Gastrocnemius medialis (tissue), 4 donors: ENCODE results near the gene CFAP46. TPM values are rescaled to one million over a fixed set of nuclear protein-coding genes. Genes with fewer than 3 reads are reported as not detected.

Experiments
- ATAC-seq, 2 donors: fragments of 150-250 bp; one replicate each; pipeline ENCODE4 v1.9.1; 2016
- DNase-seq, 2 donors: peaks; one replicate each; pipeline ENCODE4 v3.0.0-alpha.2; 2019
- H3K27ac ChIP-seq, 4 donors: fragments of 200-600 bp; sonication (generic); 1 replicate in 1 of 4; 2 replicates in 3 of 4; pipeline ENCODE4 v1.5.1; 2016 to 2018; ENCODE audit warnings: mild to moderate bottlenecking in 2 of 4, moderate library complexity in 1 of 4
- H3K27me3 ChIP-seq, 3 donors: fragments of 200-600 bp; sonication (generic) in 2 of 3; 1 replicate in 1 of 3; 2 replicates in 2 of 3; pipeline versions ENCODE4 v1.5.1 to v1.6.0; 2016 to 2019; ENCODE audit warnings: mild to moderate bottlenecking in 1 of 3, moderate library complexity in 1 of 3
- H3K36me3 ChIP-seq, 2 donors: fragments of 200-600 bp; sonication (generic) in 1 of 2; one replicate each; pipeline ENCODE4 v1.5.1; 2017 to 2018
- H3K4me1 ChIP-seq, 2 donors: fragments of 200-600 bp; sonication (generic) in 1 of 2; one replicate each; pipeline ENCODE4 v1.5.1; 2016 to 2017; ENCODE audit warnings: mild to moderate bottlenecking in 2 of 2
- H3K4me3 ChIP-seq, 4 donors: fragments of 200-600 bp; sonication (generic) in 3 of 4; 1 replicate in 1 of 4; 2 replicates in 3 of 4; pipeline ENCODE4 v1.5.1; 2016 to 2019; ENCODE audit warnings: mild to moderate bottlenecking in 2 of 4
- H3K9me3 ChIP-seq, 3 donors: fragments of 200-600 bp; sonication (generic) in 2 of 3; 1 replicate in 1 of 3; 2 replicates in 2 of 3; pipeline ENCODE4 v1.5.1; 2016 to 2019
- POLR2A ChIP-seq, 2 donors: fragments of 450-650 bp; IDR thresholded peaks; one replicate each; pipeline ENCODE4 v1.6.1; 2017; ENCODE audit warnings: antibody characterized with exemption in 2 of 2, mild to moderate bottlenecking in 2 of 2, moderate library complexity in 2 of 2
- in situ Hi-C, 4 donors: fragments of 200-750 bp; cut with MboI; loops; one replicate each; pipeline versions ENCODE4 v1.15.0 to v1.8.0; 2017; ENCODE audit warnings: low sequenced_read_pairs in 4 of 4
- intact Hi-C: fragments of 100-400 bp; cut with DNase I; formaldehyde crosslinking; loops from one replicate; pipeline ENCODE4 v1.15.1; 2023; ENCODE audit warnings: low total_unique reads
- total RNA-seq, 4 donors: library from RNA; depleted of rRNA; stranded (reverse); fragments of >200 nt; gene quantifications; one replicate each; pipeline versions ENCODE4 v1.1.0 to v1.2.3, GENCODE V29; 2016
- TF ChIP-seq, protein P1 (sequence below), 5 experiments: fragments of 450-650 bp in 3 of 5; fragments of 200-600 bp in 2 of 5; sonication (generic) in 2 of 5; IDR thresholded peaks in 4 of 5; conservative IDR thresholded peaks in 1 of 5; 1 replicate in 4 of 5; 2 replicates in 1 of 5; pipeline ENCODE4 v1.5.1; 2016 to 2019; ENCODE audit warnings: antibody characterized with exemption in 5 of 5, mild to moderate bottlenecking in 3 of 5, moderate library complexity in 3 of 5

Gene CFAP46
- total RNA-seq, 4 donors from 2014 or later = 4.2 to 27.9 (median 11.9) TPM

DNA sequence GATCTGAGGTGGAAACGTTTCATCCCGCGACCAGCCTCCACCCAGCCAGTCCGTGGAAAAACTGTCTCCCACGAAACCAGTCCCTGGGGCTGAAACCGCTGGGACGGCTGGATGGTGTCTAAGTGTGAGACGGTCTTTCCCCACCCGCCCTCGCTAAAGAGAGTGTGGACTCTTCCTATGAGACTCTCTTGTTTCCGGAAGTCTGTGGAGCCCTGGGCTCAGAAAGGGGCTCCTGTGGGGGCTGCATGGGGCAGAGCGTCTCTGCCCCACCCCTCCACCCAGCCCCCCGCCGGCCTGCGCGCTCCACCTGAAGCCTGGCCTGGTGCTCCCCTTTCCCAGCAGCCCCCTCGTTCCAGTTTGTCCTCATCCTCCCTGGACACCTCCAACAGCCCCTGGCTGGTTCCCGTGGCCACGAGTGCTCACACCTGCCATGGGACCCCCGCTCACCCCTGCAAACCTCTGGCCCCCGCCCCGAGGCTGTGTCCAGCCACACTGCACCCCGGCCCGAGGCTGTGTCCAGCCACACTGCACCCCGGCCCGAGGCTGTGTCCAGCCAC, 28.7 kb downstream of the CFAP46 start:
- Histone ChIP-seq H3K4me3 (no peak overlapping the region), H3K9me3 (no peaks in the 10 kb centered on the region), H3K27me3 (peaks cover 29 to 42% (median 37%) of the 10 kb centered on the region in 3 donors), H3K4me1 (no peaks in the 10 kb centered on the region), H3K27ac (no peak overlapping the region), H3K36me3 (no peaks in the 10 kb centered on the region)
- intact Hi-C loops (no loop called here), in situ Hi-C loops (no loop called here)
- DNase-seq (no peak), ATAC-seq (no peak)
- TF ChIP-seq POLR2A (IDR thresholded peaks at IDR 0.05) = no peak
- TF ChIP-seq, protein P1, sequence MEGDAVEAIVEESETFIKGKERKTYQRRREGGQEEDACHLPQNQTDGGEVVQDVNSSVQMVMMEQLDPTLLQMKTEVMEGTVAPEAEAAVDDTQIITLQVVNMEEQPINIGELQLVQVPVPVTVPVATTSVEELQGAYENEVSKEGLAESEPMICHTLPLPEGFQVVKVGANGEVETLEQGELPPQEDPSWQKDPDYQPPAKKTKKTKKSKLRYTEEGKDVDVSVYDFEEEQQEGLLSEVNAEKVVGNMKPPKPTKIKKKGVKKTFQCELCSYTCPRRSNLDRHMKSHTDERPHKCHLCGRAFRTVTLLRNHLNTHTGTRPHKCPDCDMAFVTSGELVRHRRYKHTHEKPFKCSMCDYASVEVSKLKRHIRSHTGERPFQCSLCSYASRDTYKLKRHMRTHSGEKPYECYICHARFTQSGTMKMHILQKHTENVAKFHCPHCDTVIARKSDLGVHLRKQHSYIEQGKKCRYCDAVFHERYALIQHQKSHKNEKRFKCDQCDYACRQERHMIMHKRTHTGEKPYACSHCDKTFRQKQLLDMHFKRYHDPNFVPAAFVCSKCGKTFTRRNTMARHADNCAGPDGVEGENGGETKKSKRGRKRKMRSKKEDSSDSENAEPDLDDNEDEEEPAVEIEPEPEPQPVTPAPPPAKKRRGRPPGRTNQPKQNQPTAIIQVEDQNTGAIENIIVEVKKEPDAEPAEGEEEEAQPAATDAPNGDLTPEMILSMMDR (IDR thresholded peaks at IDR 0.05 in 4 of 5, conservative IDR thresholded peaks at IDR 0.05 in 1 of 5) = no peak

DNA sequence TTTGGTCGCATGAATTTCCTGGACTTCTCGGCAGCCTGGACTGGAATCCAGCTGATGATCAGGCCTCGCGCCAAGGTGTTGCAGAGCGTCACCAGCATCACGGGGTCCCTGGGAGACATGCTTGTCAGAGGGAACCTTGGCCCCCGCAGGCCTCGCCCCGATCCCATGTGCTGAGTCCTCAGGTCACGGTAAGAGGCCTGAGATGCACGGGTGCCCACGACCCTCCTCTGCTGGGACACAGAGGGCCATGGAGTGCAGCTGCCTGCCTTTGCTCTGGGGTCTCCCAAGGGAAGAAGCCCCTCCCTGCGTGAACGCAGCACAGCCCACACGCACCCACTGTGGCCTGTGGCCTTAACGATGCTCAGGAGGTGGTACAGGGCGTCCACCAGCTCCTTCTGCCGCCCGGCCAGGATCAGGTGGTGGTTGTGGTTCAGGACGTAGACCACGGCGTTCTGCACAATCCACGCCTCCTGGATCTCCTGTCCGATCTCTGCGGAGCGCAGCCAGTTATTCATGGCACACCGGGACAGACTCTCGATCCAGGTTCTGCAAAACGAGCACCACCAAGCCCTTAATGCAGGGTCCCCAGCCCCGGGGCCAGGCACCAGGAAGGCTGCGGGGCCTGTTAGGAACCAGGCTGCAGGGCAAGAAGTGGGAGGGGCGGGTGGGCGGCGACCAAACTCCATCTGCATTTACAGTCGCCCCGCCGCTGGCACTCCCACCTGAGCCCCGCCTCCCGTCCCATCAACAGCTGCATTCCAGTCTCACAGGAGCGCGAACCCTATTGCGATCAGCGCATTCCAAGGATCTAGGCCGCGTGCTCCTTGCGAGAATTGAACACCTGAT, 29.4 kb downstream of the CFAP46 start:
- in situ Hi-C loops (no loop called here), intact Hi-C loops (no loop called here)
- no peak overlapping the region for H3K4me3 ChIP-seq
- no peaks in the 10 kb centered on the region for H3K36me3 ChIP-seq
- H3K4me1 ChIP-seq = no peaks in the 10 kb centered on the region
- ATAC-seq (no peak), DNase-seq (no peak)
- H3K27me3 ChIP-seq = peaks cover 29 to 42% (median 37%) of the 10 kb centered on the region in 3 donors
- no peak for TF ChIP-seq POLR2A (IDR thresholded peaks at IDR 0.05)
- TF ChIP-seq, protein P1 (IDR thresholded peaks at IDR 0.05 in 4 of 5, conservative IDR thresholded peaks at IDR 0.05 in 1 of 5) = no peak
- H3K9me3 ChIP-seq = no peaks in the 10 kb centered on the region
- no peak overlapping the region for H3K27ac ChIP-seq

DNA sequence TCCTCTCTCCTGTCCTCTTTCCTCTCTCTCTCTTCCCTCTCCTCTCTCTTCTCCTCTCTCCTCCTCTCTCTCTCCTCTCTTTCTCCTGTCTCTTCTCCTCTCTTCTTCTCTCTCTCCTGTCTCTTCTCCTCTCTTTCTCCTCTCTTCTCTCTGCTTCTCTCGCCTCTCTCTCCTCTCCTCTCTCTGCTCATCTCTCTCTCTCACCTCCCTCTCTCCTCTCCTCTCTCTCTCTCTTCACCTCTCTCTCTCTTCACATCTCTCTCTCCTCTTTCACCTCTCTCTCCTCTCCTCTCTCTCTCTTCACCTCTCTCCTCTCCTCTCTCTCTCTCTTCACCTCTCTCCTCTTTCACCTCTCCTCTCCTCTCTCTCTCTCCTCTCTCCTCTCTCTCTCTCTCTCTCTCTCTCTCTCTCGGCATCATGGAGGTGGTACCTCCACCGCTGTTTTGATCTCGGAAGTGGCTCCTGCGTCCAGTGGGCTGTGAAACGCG, 30.1 kb downstream of the CFAP46 start:
- ATAC-seq = no peak
- in situ Hi-C loops (no loop called here), intact Hi-C loops (no loop called here)
- TF ChIP-seq, protein P1 (IDR thresholded peaks at IDR 0.05 in 4 of 5, conservative IDR thresholded peaks at IDR 0.05 in 1 of 5) = no peak
- TF ChIP-seq POLR2A (IDR thresholded peaks at IDR 0.05) = no peak
- no peak overlapping the region for H3K4me3 ChIP-seq
- no peak for DNase-seq
- H3K27ac ChIP-seq = no peak overlapping the region
- H3K4me1 ChIP-seq = no peaks in the 10 kb centered on the region
- H3K9me3 ChIP-seq = no peaks in the 10 kb centered on the region
- peaks cover 29 to 42% (median 37%) of the 10 kb centered on the region in 3 donors for H3K27me3 ChIP-seq
- H3K36me3 ChIP-seq = no peaks in the 10 kb centered on the region

DNA sequence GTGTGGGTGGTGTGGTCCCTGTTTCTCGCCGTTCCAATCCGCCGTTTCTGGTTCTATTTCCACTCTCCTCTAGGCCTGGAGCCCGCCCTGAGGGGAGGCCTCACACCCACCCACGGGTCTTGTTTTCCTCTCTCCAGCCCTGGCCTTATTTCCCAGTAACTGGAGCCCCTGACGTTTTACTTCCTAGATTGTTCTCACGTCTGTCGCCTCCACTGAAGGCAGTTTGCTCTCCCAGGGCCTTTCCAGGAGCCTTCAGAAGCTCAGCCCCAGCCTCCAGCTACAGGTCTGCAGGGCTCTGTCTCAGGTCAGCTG, 30.6 kb downstream of the CFAP46 start:
- ATAC-seq = no peak
- H3K36me3 ChIP-seq = no peaks in the 10 kb centered on the region
- H3K4me3 ChIP-seq = no peak overlapping the region
- no peak for TF ChIP-seq POLR2A (IDR thresholded peaks at IDR 0.05)
- TF ChIP-seq, protein P1 (IDR thresholded peaks at IDR 0.05 in 4 of 5, conservative IDR thresholded peaks at IDR 0.05 in 1 of 5) = no peak
- no peak for DNase-seq
- no peaks in the 10 kb centered on the region for H3K4me1 ChIP-seq
- peaks cover 29 to 39% (median 36%) of the 10 kb centered on the region in 3 donors for H3K27me3 ChIP-seq
- in situ Hi-C loops (no loop called here), intact Hi-C loops (no loop called here)
- H3K9me3 ChIP-seq = no peaks in the 10 kb centered on the region
- no peak overlapping the region for H3K27ac ChIP-seq
